WI38 (cell line): ENCODE measurements around the gene STAU1.

Experiments used
- H3K4me3 ChIP-seq: 2 replicates; pipeline ENCODE4 v1.5.1; 2011; ENCODE audit warnings: low read depth, mild to moderate bottlenecking, control low read depth, low read length
- CTCF ChIP-seq: IDR thresholded peaks from 2 replicates; pipeline ENCODE4 v1.5.1; 2012; ENCODE audit warnings: low read depth, mild to moderate bottlenecking, control low read depth, low read length

STAU1 gene, protein sequence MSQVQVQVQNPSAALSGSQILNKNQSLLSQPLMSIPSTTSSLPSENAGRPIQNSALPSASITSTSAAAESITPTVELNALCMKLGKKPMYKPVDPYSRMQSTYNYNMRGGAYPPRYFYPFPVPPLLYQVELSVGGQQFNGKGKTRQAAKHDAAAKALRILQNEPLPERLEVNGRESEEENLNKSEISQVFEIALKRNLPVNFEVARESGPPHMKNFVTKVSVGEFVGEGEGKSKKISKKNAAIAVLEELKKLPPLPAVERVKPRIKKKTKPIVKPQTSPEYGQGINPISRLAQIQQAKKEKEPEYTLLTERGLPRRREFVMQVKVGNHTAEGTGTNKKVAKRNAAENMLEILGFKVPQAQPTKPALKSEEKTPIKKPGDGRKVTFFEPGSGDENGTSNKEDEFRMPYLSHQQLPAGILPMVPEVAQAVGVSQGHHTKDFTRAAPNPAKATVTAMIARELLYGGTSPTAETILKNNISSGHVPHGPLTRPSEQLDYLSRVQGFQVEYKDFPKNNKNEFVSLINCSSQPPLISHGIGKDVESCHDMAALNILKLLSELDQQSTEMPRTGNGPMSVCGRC

DNA sequence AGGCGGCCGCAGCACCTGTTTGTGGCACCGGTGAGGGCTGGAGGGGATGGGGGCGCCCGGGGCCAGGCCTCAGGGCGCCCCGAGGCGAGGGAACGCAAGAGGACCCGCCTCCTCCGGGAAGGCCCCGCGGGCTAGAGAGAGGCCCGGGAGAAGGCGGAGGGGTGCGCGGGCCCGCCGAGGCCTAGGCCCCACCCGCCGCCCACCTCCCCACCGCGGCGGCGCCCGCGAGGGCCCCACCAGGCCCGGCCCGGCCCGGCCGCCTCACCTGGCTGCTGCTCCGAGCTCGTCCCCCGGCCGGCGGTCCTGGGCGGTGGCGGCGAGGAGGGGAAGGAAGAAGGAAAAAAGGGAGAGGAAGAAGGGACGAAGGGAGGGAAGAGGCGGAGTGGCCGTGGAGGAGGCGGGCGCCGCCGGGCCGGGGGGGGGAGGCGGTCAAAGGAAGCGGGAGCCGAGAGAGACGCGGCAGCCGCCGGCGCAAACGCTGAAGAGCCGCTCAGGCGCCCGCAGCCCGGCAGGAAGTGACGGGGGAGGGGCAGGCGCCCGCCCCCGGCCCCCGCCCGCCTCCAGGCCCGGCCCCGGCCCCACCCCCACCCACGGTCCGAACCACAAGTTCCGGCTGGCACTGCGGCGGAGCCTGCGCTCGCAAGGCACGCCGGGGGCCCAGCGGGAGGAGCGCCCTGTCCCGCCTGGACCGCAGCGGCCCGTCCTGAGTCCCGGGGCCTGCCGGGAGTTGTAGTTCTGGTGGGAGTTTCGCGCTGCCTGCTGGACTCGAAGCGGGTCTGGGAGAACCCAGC is at the start of gene STAU1:
STAU1 (minus strand) TSS at position 484 of the 791 bp plus-strand sequence. CDS start 22,133 bp downstream, outside the sequence.
- no peak for TF ChIP-seq CTCF
- peak within 1 kb of the TSS; percentile 72 for H3K4me3 ChIP-seq

GRCh38 chr20:49237531-49237930 is 49.4 kb upstream of the STAU1 start:
- no peak for TF ChIP-seq CTCF
- H3K4me3 ChIP-seq = no peak overlapping the region

DNA sequence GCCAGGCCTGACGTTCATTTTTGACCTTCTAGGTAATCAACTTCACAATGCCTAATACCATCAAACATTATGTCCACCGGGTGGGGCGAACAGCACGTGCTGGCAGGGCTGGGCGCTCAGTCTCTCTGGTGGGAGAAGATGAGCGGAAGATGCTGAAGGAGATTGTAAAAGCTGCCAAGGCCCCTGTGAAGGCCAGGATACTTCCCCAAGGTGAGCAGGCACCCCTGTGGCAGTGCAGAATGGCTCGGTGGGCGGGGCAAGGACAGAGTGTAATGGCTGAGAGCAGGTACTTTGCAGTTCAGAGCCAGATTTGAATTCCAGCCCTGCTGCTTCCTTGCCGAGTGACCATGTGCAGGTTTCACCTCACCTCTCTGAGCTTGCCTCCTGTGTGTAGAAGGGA is 48.2 kb upstream of the STAU1 start:
- no peak overlapping the region for H3K4me3 ChIP-seq
- TF ChIP-seq CTCF = no peak

DNA sequence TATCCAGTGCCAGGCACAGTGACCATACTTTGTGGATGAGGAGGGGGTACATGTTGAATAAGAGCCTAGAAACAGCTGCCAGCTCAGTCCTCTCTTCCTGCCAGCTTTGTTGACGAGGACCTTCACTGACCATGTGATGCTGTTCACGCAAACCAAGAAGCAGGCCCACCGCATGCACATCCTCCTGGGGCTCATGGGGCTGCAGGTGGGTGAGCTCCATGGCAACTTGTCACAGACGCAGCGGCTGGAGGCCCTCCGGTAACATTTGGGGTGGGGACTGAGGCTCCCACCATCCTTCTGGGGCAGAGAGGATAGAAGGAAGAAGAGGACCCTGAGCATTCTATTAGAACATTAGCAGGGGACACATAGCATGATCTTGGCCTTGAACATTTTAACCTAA is 46.7 kb upstream of the STAU1 start:
- H3K4me3 ChIP-seq = no peak overlapping the region
- TF ChIP-seq CTCF = no peak

- H3K4me3 ChIP-seq = no peak overlapping the region
- TF ChIP-seq CTCF = no peak
Observed at GRCh38 chr20:49233226-49233625, 45.1 kb upstream of the STAU1 start.

DNA sequence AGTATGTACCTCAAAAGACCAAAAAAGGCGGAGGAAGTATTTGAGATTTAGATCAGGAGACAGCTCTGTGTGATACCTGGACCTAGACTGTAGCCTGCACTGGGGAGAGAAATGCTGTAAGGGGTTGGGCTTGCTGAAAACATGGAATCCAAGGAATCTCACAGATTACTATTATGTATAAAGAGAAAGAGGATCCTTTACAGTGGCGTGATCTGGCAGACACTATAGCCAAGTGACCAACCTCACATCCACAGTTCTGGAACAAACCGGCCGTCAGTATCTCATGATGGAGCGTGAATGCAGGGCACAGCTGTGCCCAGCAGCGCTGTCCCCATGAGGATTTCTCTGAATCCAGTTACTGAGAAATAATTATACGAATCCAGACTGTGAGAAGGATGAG is 43.3 kb upstream of the STAU1 start:
- no peak for TF ChIP-seq CTCF
- H3K4me3 ChIP-seq = no peak overlapping the region
